GM12878 (cell line): ENCODE measurements around the gene NELL1. TPM values are rescaled to one million over a fixed set of nuclear protein-coding genes. Genes with fewer than 3 reads are reported as not detected.

Experiments used
- ATAC-seq: fragments of 200-7000 bp; cut with Tn5 transposase; 3 replicates; pipeline ENCODE4 v1.9.1; 2020; ENCODE audit warnings: mild to moderate bottlenecking, moderate library complexity
- BruUV-seq: library from RNA; stranded (reverse); fragments of 400-500 nt; replicated peaks from 2 replicates; lab custom pipeline; 2021; lab: Mats Ljungman, UMichigan
- CTCF ChIA-PET: fragments of 300-600 bp; sonication (Branson Sonifier 250); formaldehyde crosslinking; extraction: SDS; loops from one replicate; lab custom pipeline; 2021; ENCODE audit warnings: inconsistent platforms; lab: Yijun Ruan, JAX
- POLR2A ChIA-PET: fragments of 350-600 bp; formaldehyde crosslinking; extraction: SDS; loops from one replicate; lab custom pipeline; 2021; ENCODE audit warnings: inconsistent platforms; lab: Charles Lee
- RAD21 ChIA-PET: fragments of 300-600 bp; sonication (Branson Sonifier 250); formaldehyde crosslinking; loops from one replicate; lab custom pipeline; 2023; ENCODE audit warnings: antibody characterized with exemption; ENCODE audit not compliant: unreplicated experiment; lab: Charles Lee
- SMC1A ChIA-PET: fragments of 300-600 bp; sonication (Branson Sonifier 250); formaldehyde crosslinking; loops from one replicate; lab custom pipeline; 2023; ENCODE audit not compliant: unreplicated experiment, uncharacterized antibody; lab: Charles Lee
- DNase-seq: peaks from one replicate; pipeline ENCODE4 v3.0.0-alpha.2; 2011; ENCODE audit warnings: low read depth, low spot score
- FAIRE-seq: peaks from 3 replicates; lab custom pipeline; 2011; peaks lifted over from hg19 to GRCh38; lab: Jason Lieb, UNC
- H2AFZ ChIP-seq: 2 replicates; pipeline ENCODE4 v1.6.0; 2011; ENCODE audit warnings: low read depth, low read length, control low read depth; ENCODE audit not compliant: control insufficient read depth
- H3K27ac ChIP-seq: 2 replicates; pipeline ENCODE4 v1.5.1; 2011; ENCODE audit warnings: control low read depth; ENCODE audit not compliant: control insufficient read depth, insufficient read depth
- H3K27me3 ChIP-seq, 2 experiments: replicated peaks in 1 of 2; 2 replicates each; pipeline versions ENCODE4 v1.6.0 to v1.6.1; 2011; ENCODE audit warnings: low read length in 1 of 2; ENCODE audit not compliant: control insufficient read depth in 2 of 2, insufficient read depth in 2 of 2
- H3K36me3 ChIP-seq, 2 experiments: 2 replicates each; pipeline ENCODE4 v1.5.1; 2011; ENCODE audit warnings: low read length in 1 of 2; ENCODE audit not compliant: control insufficient read depth in 2 of 2, insufficient read depth in 2 of 2
- H3K4me1 ChIP-seq: 2 replicates; pipeline ENCODE4 v1.6.1; 2011; ENCODE audit warnings: mild to moderate bottlenecking, low read length, moderate library complexity, mixed read lengths; ENCODE audit not compliant: control insufficient read depth, insufficient read depth
- H3K4me2 ChIP-seq: 2 replicates; pipeline ENCODE4 v1.6.0; 2011; ENCODE audit warnings: control low read depth; ENCODE audit not compliant: control insufficient read depth, insufficient read depth
- H3K4me3 ChIP-seq: fragments of 200-600 bp; sonication (generic); 2 replicates; pipeline ENCODE4 v1.5.1; 2016
- H3K79me2 ChIP-seq: 2 replicates; pipeline ENCODE4 v1.6.0; 2011; ENCODE audit warnings: low read length; ENCODE audit not compliant: control insufficient read depth, insufficient read depth
- H3K9ac ChIP-seq: 2 replicates; pipeline ENCODE4 v1.8.0; 2011; ENCODE audit warnings: low read length, control low read depth, mixed read lengths; ENCODE audit not compliant: control insufficient read depth, insufficient read depth
- H3K9me3 ChIP-seq: replicated peaks from 3 replicates; pipeline ENCODE4 v1.5.1; 2011; ENCODE audit warnings: mild to moderate bottlenecking, low read length; ENCODE audit not compliant: control insufficient read depth, insufficient read depth
- H4K20me1 ChIP-seq: 2 replicates; pipeline ENCODE4 v1.6.0; 2011; ENCODE audit not compliant: control insufficient read depth, insufficient read depth
- ASH2L ChIP-seq: fragments of 300-600, 200-600 bp; sonication (generic); IDR thresholded peaks from 2 replicates; pipeline ENCODE4 v1.6.1; 2017; ENCODE audit warnings: low read depth, mild to moderate bottlenecking, borderline replicate concordance
- BMI1 ChIP-seq: fragments of 450-650 bp; IDR thresholded peaks from 2 replicates; pipeline ENCODE4 v1.6.1; 2016; ENCODE audit warnings: mild to moderate bottlenecking, moderate library complexity, borderline replicate concordance
- CEBPZ ChIP-seq: fragments of 150-350 bp; IDR thresholded peaks from 2 replicates; pipeline ENCODE4 v1.6.1; 2016; ENCODE audit warnings: low read depth, low read length
- CREB1 ChIP-seq: IDR thresholded peaks from 2 replicates; pipeline ENCODE4 v1.6.1; 2012; ENCODE audit warnings: low read depth, mild to moderate bottlenecking, inconsistent platforms
- IRF5 ChIP-seq: fragments of 450-650 bp; IDR thresholded peaks from 2 replicates; pipeline ENCODE4 v1.6.1; 2017; ENCODE audit warnings: borderline replicate concordance
- MAX ChIP-seq: IDR thresholded peaks from 2 replicates; pipeline ENCODE4 v1.6.1; 2012; ENCODE audit warnings: low read depth, low read length, improper control_type of control experiment
- MYB ChIP-seq: fragments of 150-350 bp; IDR thresholded peaks from 2 replicates; pipeline ENCODE4 v1.6.1; 2014; ENCODE audit warnings: mild to moderate bottlenecking, low read depth, low read length, borderline replicate concordance
- NFIC ChIP-seq: IDR thresholded peaks from 2 replicates; pipeline ENCODE4 v1.6.1; 2012; ENCODE audit warnings: low read depth, mild to moderate bottlenecking, inconsistent platforms, low read length, moderate library complexity
- RAD51 ChIP-seq: fragments of 450-650 bp; IDR thresholded peaks from 2 replicates; pipeline ENCODE4 v1.6.1; 2016; ENCODE audit warnings: moderate library complexity, mild to moderate bottlenecking, inconsistent platforms
- RELB ChIP-seq: fragments of 450-650 bp; IDR thresholded peaks from 2 replicates; pipeline ENCODE4 v1.6.1; 2017; ENCODE audit warnings: low read depth, mild to moderate bottlenecking, moderate library complexity
- WGBS: methylation state at CpG from one replicate; pipeline ENCODE4 v1.1.6; 2016; ENCODE audit warnings: low lambda C conversion rate; ENCODE audit not compliant: insufficient replicate concordance, insufficient coverage; ENCODE audit errors: missing lambda C conversion rate; 5-methylcytosine and 5-hydroxymethylcytosine counted together
- in situ Hi-C: fragments of 300-500 bp; cut with MboI; formaldehyde crosslinking; loops from 9 replicates; pipeline ENCODE4 v1.14.3; 2018; ENCODE audit warnings: mixed read lengths
- intact Hi-C: fragments of 100-400 bp; cut with micrococcal nuclease; formaldehyde crosslinking; loops from one replicate; pipeline ENCODE4 v1.14.2; 2022; ENCODE audit not compliant: unreplicated experiment
- polyA plus RNA-seq, 11 experiments: library from polyadenylated mRNA; depleted of rRNA in 4 of 11; unstranded in 6 of 11; stranded (reverse) in 5 of 11; fragments of >200 nt; fragmentation: Nextera tagmentation in 4 of 11; fragmentation: Illumina TruSeq in 1 of 11; extraction: Ambion mirVana in 4 of 11; extraction: Trizol in 1 of 11; gene quantifications; 1 replicate in 1 of 11; 2 replicates in 10 of 11; pipeline versions ENCODE4 v1.2.1 to v1.2.3, GENCODE V29; 2011 to 2016; ENCODE audit warnings: inconsistent platforms in 2 of 11, missing spikeins in 2 of 11, low read depth in 1 of 11
- total RNA-seq, 4 experiments: library from RNA; depleted of rRNA in 3 of 4; stranded (reverse); fragments of >200 nt in 3 of 4; fragmentation: Illumina TruSeq in 1 of 4; extraction: Trizol in 1 of 4; gene quantifications; 2 replicates each; pipeline versions ENCODE4 v1.2.1 to v1.2.3, GENCODE V29; 2013 to 2021
- TF ChIP-seq, protein P1 (sequence below): fragments of 450-650 bp; IDR thresholded peaks from 2 replicates; pipeline ENCODE4 v1.6.1; 2017; ENCODE audit warnings: antibody characterized with exemption, mild to moderate bottlenecking, moderate library complexity

Gene NELL1
- total and polyA plus RNA-seq, 10 of the 15 experiments (the other 5 are each of a cell fraction or from before 2014, with no cell fraction given), result 0.02 to 0.12 TPM; not detected in 8

- no peaks in the 10 kb centered on the region for H3K4me1 ChIP-seq
- TF ChIP-seq CEBPZ, result no peak
- no peak for TF ChIP-seq IRF5
- no peak for TF ChIP-seq ASH2L
- no peak for TF ChIP-seq MYB
- TF ChIP-seq CREB1, result no peak
- no peak for TF ChIP-seq MAX
- TF ChIP-seq RAD51, result no peak
- TF ChIP-seq, protein P1, sequence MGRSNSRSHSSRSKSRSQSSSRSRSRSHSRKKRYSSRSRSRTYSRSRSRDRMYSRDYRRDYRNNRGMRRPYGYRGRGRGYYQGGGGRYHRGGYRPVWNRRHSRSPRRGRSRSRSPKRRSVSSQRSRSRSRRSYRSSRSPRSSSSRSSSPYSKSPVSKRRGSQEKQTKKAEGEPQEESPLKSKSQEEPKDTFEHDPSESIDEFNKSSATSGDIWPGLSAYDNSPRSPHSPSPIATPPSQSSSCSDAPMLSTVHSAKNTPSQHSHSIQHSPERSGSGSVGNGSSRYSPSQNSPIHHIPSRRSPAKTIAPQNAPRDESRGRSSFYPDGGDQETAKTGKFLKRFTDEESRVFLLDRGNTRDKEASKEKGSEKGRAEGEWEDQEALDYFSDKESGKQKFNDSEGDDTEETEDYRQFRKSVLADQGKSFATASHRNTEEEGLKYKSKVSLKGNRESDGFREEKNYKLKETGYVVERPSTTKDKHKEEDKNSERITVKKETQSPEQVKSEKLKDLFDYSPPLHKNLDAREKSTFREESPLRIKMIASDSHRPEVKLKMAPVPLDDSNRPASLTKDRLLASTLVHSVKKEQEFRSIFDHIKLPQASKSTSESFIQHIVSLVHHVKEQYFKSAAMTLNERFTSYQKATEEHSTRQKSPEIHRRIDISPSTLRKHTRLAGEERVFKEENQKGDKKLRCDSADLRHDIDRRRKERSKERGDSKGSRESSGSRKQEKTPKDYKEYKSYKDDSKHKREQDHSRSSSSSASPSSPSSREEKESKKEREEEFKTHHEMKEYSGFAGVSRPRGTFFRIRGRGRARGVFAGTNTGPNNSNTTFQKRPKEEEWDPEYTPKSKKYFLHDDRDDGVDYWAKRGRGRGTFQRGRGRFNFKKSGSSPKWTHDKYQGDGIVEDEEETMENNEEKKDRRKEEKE, result no peak
- no peak for TF ChIP-seq BMI1
- no peak for TF ChIP-seq NFIC
- TF ChIP-seq RELB, result no peak
- H4K20me1 ChIP-seq, result no peaks in the 10 kb centered on the region
- no peaks in the 10 kb centered on the region for H3K27me3 ChIP-seq
- in situ Hi-C loops (no loop called here), intact Hi-C loops (no loop called here)
- H3K36me3 ChIP-seq, result no peaks in the 10 kb centered on the region
- no peak overlapping the region for H3K4me2 ChIP-seq
- H3K9ac ChIP-seq, result no peak overlapping the region
- WGBS, result 38% methylated on average over 11 of the region's 11 CpGs
- ChIA-PET SMC1A (no interaction called here), POLR2A (no interaction called here), RAD21 (no interaction called here), CTCF (no interaction called here)
- no peak for DNase-seq
- no TSS peak for BruUV-seq
- H3K9me3 ChIP-seq, result no peaks in the 10 kb centered on the region
- H3K27ac ChIP-seq, result no peak overlapping the region
- ATAC-seq, result no peak
- no peak for FAIRE-seq
- no peak overlapping the region for H2AFZ ChIP-seq
- H3K4me3 ChIP-seq, result no peak overlapping the region
- H3K79me2 ChIP-seq, result no peaks in the 10 kb centered on the region
Measured at GRCh38 chr11:21132146-21132720, 462.8 kb downstream of the NELL1 start.
